PC-9 (cell line): ENCODE data around the gene ENAM. TPM values are rescaled to one million over a fixed set of nuclear protein-coding genes. Genes with fewer than 3 reads are reported as not detected.
A peak's percentile ranks its signal among the peaks of the same experiment; 100 is the strongest.

Experiments
- BruUV-seq: library from RNA; stranded (reverse); fragments of 400-500 nt; replicated peaks from 2 replicates; lab custom pipeline; 2021; lab: Mats Ljungman, UMichigan
- CTCF ChIA-PET: fragments of 300-600 bp; sonication (Branson Sonifier 250); formaldehyde crosslinking; loops from one replicate; lab custom pipeline; 2022; ENCODE audit warnings: antibody characterized with exemption; lab: Charles Lee
- POLR2A ChIA-PET: fragments of 300-600 bp; sonication (Branson Sonifier 250); formaldehyde crosslinking; loops from one replicate; lab custom pipeline; 2022; ENCODE audit warnings: antibody characterized with exemption; ENCODE audit not compliant: unreplicated experiment; lab: Charles Lee
- DNase-seq, 2 experiments: peaks; one replicate each; pipeline versions ENCODE4 v3.0.0 to v3.0.0-alpha.2; 2015 to 2022; ENCODE audit warnings: mixed read lengths in 1 of 2
- H2AFZ ChIP-seq: fragments of 200-600 bp; sonication (generic); 2 replicates; pipeline ENCODE4 v1.8.1; 2017; ENCODE audit warnings: antibody characterized with exemption
- H3F3A ChIP-seq: fragments of 200-600 bp; sonication (generic); 2 replicates; pipeline ENCODE4 v1.8.1; 2017; ENCODE audit warnings: antibody characterized with exemption, mild to moderate bottlenecking, low read depth; ENCODE audit not compliant: insufficient read depth
- H3K27ac ChIP-seq: fragments of 200-600 bp; sonication (generic); 2 replicates; pipeline ENCODE4 v1.6.1; 2016; ENCODE audit warnings: mixed run types
- H3K27me3 ChIP-seq: fragments of 200-600 bp; sonication (generic); 2 replicates; pipeline ENCODE4 v1.6.1; 2016; ENCODE audit warnings: low read depth, mixed run types; ENCODE audit not compliant: insufficient read depth
- H3K36me3 ChIP-seq: fragments of 200-600 bp; sonication (generic); 2 replicates; pipeline ENCODE4 v1.6.1; 2016; ENCODE audit warnings: low read depth, mixed run types
- H3K4me1 ChIP-seq: fragments of 200-600 bp; sonication (generic); replicated peaks from 2 replicates; pipeline ENCODE4 v1.6.1; 2016; ENCODE audit warnings: mixed run types; ENCODE audit not compliant: insufficient read depth
- H3K4me2 ChIP-seq: fragments of 200-600 bp; sonication (generic); 2 replicates; pipeline ENCODE4 v1.6.1; 2017; ENCODE audit warnings: mixed run types
- H3K4me3 ChIP-seq: fragments of 200-600 bp; sonication (generic); 2 replicates; pipeline ENCODE4 v1.6.1; 2016; ENCODE audit warnings: mixed run types
- H3K79me2 ChIP-seq: fragments of 200-600 bp; sonication (generic); 2 replicates; pipeline ENCODE4 v1.6.1; 2017; ENCODE audit warnings: low read depth, mixed run types
- H3K9me2 ChIP-seq: fragments of 200-600 bp; sonication (generic); 2 replicates; pipeline ENCODE4 v1.8.1; 2017; ENCODE audit warnings: mild to moderate bottlenecking; ENCODE audit not compliant: insufficient read depth
- H3K9me3 ChIP-seq: fragments of 200-600 bp; sonication (generic); 2 replicates; pipeline ENCODE4 v1.8.1; 2016; ENCODE audit warnings: low read depth; ENCODE audit not compliant: insufficient read depth
- H4K20me1 ChIP-seq: fragments of 200-600 bp; sonication (generic); 2 replicates; pipeline ENCODE4 v1.8.1; 2017; ENCODE audit not compliant: insufficient read depth
- EZH2 ChIP-seq: fragments of 200-600 bp; sonication (generic); IDR thresholded peaks from 2 replicates; pipeline ENCODE4 v1.8.0; 2017; ENCODE audit warnings: antibody characterized with exemption, low read depth
- intact Hi-C: fragments of 100-400 bp; cut with micrococcal nuclease; formaldehyde crosslinking; loops from one replicate; pipeline ENCODE4 v1.10.0; 2022; ENCODE audit not compliant: unreplicated experiment
- total RNA-seq: library from RNA; stranded (reverse); gene quantifications from 2 replicates; pipeline ENCODE4 v1.2.3, GENCODE V29; 2021
- TF ChIP-seq, protein P1 (sequence below): fragments of 200-600 bp; sonication (generic); conservative IDR thresholded peaks from 2 replicates; pipeline ENCODE4 v1.6.1; 2017; ENCODE audit warnings: mixed run types, antibody characterized with exemption, mild to moderate bottlenecking, moderate library complexity

Gene ENAM
- total RNA-seq, 1 experiment from 2014 or later: not detected

DNA sequence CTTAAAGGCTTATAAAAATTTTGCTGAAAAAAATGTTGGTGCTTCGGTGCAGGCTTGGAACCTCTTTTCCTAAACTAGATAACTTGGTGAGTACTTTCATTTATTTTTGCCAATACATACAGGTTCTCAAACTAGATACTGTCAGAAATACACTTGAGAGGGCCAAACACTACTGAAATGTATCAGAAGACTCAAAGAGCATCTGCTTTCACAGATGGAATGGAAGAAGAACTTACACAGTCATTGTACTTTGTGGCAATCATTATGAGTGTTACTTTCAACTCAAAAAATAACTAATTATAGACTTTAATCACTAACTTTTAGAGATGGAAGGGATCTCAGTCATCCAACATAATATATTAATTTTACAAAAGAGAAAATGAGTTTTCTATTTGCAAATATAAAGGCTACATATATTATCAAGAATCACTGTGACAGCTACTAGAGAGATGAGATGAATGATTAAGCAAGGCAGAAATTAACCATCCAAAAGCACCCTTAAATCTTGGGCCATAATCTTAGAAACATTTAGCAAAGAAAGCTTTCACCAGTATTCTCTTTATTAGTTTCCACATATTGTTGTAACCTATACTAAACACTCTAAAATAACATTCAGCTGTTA is 1.0 kb downstream of the ENAM start:
- Histone ChIP-seq H3K27me3 (no peaks in the 10 kb centered on the region), H3K36me3 (no peaks in the 10 kb centered on the region), H3K79me2 (no peaks in the 10 kb centered on the region), H4K20me1 (no peaks in the 10 kb centered on the region), H3K27ac (no peak overlapping the region), H3F3A (0 out of 2 replicates have a peak, but pooled peaks cover 4% of the 10 kb centered on the region), H3K9me3 (no peaks in the 10 kb centered on the region), H3K4me3 (no peak overlapping the region), H3K4me1 (peaks cover 13% of the 10 kb centered on the region), H3K4me2 (no peak overlapping the region), H2AFZ (no peak overlapping the region), H3K9me2 (no peaks in the 10 kb centered on the region)
- BruUV-seq: no TSS peak
- intact Hi-C loops: no loop called here
- ChIA-PET POLR2A (no interaction called here), CTCF (no interaction called here)
- TF ChIP-seq EZH2: no peak
- no peak for DNase-seq

DNA sequence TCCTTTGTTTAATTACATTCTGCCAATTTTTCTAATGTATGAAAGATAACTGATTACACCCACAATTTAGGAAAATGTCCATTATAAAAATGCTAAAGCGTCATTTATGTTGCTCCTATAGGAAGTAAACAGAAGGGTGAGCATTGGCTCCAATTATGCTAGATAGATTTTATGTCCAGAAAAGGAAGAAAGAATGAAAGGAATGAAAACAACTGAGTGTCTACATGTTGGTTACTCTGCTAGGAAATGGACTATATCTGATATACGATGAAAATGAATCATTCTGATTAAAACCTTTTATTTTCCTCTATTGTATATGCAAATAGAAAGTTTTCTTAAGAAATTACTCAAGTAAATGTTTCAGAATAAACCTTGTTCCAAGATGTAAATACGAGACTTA is 1.6 kb downstream of the ENAM start:
- Histone ChIP-seq H3K27me3 (no peaks in the 10 kb centered on the region), H2AFZ (no peak overlapping the region), H3K79me2 (no peaks in the 10 kb centered on the region), H3K4me3 (no peak overlapping the region), H3K9me2 (no peaks in the 10 kb centered on the region), H4K20me1 (no peaks in the 10 kb centered on the region), H3K9me3 (no peaks in the 10 kb centered on the region), H3K4me2 (no peak overlapping the region), H3K27ac (no peak overlapping the region), H3F3A (0 out of 2 replicates have a peak, but pooled peaks cover 4% of the 10 kb centered on the region), H3K4me1 (peaks cover 13% of the 10 kb centered on the region), H3K36me3 (no peaks in the 10 kb centered on the region)
- BruUV-seq: no TSS peak
- intact Hi-C loops: no loop called here
- CTCF ChIA-PET: no interaction called here
- TF ChIP-seq, protein P1, sequence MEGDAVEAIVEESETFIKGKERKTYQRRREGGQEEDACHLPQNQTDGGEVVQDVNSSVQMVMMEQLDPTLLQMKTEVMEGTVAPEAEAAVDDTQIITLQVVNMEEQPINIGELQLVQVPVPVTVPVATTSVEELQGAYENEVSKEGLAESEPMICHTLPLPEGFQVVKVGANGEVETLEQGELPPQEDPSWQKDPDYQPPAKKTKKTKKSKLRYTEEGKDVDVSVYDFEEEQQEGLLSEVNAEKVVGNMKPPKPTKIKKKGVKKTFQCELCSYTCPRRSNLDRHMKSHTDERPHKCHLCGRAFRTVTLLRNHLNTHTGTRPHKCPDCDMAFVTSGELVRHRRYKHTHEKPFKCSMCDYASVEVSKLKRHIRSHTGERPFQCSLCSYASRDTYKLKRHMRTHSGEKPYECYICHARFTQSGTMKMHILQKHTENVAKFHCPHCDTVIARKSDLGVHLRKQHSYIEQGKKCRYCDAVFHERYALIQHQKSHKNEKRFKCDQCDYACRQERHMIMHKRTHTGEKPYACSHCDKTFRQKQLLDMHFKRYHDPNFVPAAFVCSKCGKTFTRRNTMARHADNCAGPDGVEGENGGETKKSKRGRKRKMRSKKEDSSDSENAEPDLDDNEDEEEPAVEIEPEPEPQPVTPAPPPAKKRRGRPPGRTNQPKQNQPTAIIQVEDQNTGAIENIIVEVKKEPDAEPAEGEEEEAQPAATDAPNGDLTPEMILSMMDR: no peak
- no peak for TF ChIP-seq EZH2
- POLR2A ChIA-PET: no interaction called here
- DNase-seq: no peak

DNA sequence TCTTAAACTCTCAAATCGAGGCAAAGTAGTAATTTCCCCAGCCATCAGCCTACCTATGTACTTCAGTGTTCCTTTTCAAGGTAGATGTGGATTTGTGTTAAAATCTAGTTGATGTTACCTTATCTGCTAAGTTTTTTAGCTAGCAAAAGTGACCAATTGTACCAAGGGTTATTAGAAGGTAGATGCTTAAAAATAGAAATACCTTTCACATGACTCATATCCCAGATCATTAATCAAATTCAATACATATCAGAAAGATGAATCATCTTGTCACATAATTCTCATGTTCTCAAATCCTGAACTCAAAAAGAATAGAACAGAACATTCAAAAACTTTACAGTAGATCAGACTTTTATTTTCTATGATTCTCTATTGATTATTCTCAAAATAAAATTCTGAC is 3.5 kb downstream of the ENAM start:
- H3K4me1 ChIP-seq: peaks cover 13% of the 10 kb centered on the region
- H2AFZ ChIP-seq: no peak overlapping the region
- no peaks in the 10 kb centered on the region for H3K27me3 ChIP-seq
- DNase-seq: peak in 1 of 2 experiments; percentile 77
- H3F3A ChIP-seq: 0 out of 2 replicates have a peak, but pooled peaks cover 4% of the 10 kb centered on the region
- intact Hi-C loops: no loop called here
- H3K79me2 ChIP-seq: no peaks in the 10 kb centered on the region
- no peaks in the 10 kb centered on the region for H4K20me1 ChIP-seq
- POLR2A ChIA-PET: interaction anchor here (0.7 kb wide), 2 partner anchors 58 to 763 kb away, joined by 4 read pairs; no protein-coding TSS in a partner anchor
- no peaks in the 10 kb centered on the region for H3K36me3 ChIP-seq
- CTCF ChIA-PET: no interaction called here
- H3K9me3 ChIP-seq: no peaks in the 10 kb centered on the region
- no peaks in the 10 kb centered on the region for H3K9me2 ChIP-seq
- H3K4me2 ChIP-seq: peak overlapping the region; percentile 34; the same call in 1 of the 2 replicates
- BruUV-seq: no TSS peak
- peak overlapping the region; percentile 50; the same call in 1 of the 2 replicates for H3K27ac ChIP-seq
- H3K4me3 ChIP-seq: no peak overlapping the region
- TF ChIP-seq, protein P1: no peak
- TF ChIP-seq EZH2: no peak
